H9 (cell line): ENCODE measurements around the gene KDM3A. TPM values are rescaled to one million over a fixed set of nuclear protein-coding genes. Genes with fewer than 3 reads are reported as not detected.

ENCODE experiments used
- DNase-seq: peaks from one replicate; pipeline ENCODE4 v3.0.0-alpha.2; 2017
- H2AFZ ChIP-seq: one replicate; pipeline ENCODE4 v1.6.1; 2013; ENCODE audit warnings: mild to moderate bottlenecking, low read length, control low read depth, moderate library complexity
- H2AK5ac ChIP-seq: 2 replicates; pipeline ENCODE4 v1.6.1; 2013; ENCODE audit warnings: low read length, control low read depth, mixed read lengths; ENCODE audit not compliant: insufficient read length
- H2BK120ac ChIP-seq: one replicate; pipeline ENCODE4 v1.6.1; 2013; ENCODE audit warnings: low read depth, mild to moderate bottlenecking, low read length, control low read depth, inconsistent platforms; ENCODE audit not compliant: poor library complexity, severe bottlenecking
- H2BK12ac ChIP-seq: 2 replicates; pipeline ENCODE4 v1.6.1; 2013; ENCODE audit warnings: low read length, control low read depth, mixed read lengths, low read depth; ENCODE audit not compliant: insufficient read length
- H2BK15ac ChIP-seq: 2 replicates; pipeline ENCODE4 v1.6.1; 2013; ENCODE audit warnings: low read depth, low read length, control low read depth
- H2BK20ac ChIP-seq: one replicate; pipeline ENCODE4 v1.6.1; 2013; ENCODE audit warnings: low read depth, mild to moderate bottlenecking, low read length, control low read depth, inconsistent platforms; ENCODE audit not compliant: poor library complexity, severe bottlenecking
- H2BK5ac ChIP-seq: 2 replicates; pipeline ENCODE4 v1.6.1; 2013; ENCODE audit warnings: low read length, control low read depth, mixed read lengths; ENCODE audit not compliant: insufficient read length
- H3K14ac ChIP-seq: 2 replicates; pipeline ENCODE4 v1.6.1; 2013; ENCODE audit warnings: low read length, control low read depth; ENCODE audit not compliant: insufficient read depth
- H3K18ac ChIP-seq: 2 replicates; pipeline ENCODE4 v1.6.1; 2013; ENCODE audit warnings: low read depth, mild to moderate bottlenecking, mixed read lengths, low read length, control low read depth; ENCODE audit not compliant: insufficient read length
- H3K23ac ChIP-seq: 2 replicates; pipeline ENCODE4 v1.6.1; 2013; ENCODE audit warnings: low read length, control low read depth, mixed read lengths, low read depth; ENCODE audit not compliant: insufficient read length
- H3K23me2 ChIP-seq: 2 replicates; pipeline ENCODE4 v1.6.1; 2013; ENCODE audit warnings: low read depth, mild to moderate bottlenecking, mixed read lengths, low read length, control low read depth; ENCODE audit not compliant: insufficient read length, poor library complexity, severe bottlenecking
- H3K27ac ChIP-seq: 2 replicates; pipeline ENCODE4 v1.5.1; 2013; ENCODE audit warnings: low read length, control low read depth, mixed read lengths, low read depth; ENCODE audit not compliant: insufficient read length
- H3K27me3 ChIP-seq: 2 replicates; pipeline ENCODE4 v1.6.1; 2013; ENCODE audit warnings: low read length, control low read depth, inconsistent platforms; ENCODE audit not compliant: insufficient read depth
- H3K4ac ChIP-seq: 2 replicates; pipeline ENCODE4 v1.6.1; 2013; ENCODE audit warnings: low read depth, mild to moderate bottlenecking, control low read depth, inconsistent platforms, low read length, moderate library complexity
- H3K4me1 ChIP-seq: 2 replicates; pipeline ENCODE4 v1.6.1; 2013; ENCODE audit warnings: low read length, control low read depth, inconsistent platforms; ENCODE audit not compliant: insufficient read depth
- H3K4me2 ChIP-seq: 2 replicates; pipeline ENCODE4 v1.6.1; 2013; ENCODE audit warnings: low read length, control low read depth, mixed read lengths; ENCODE audit not compliant: insufficient read length, insufficient read depth
- H3K56ac ChIP-seq: 2 replicates; pipeline ENCODE4 v1.6.1; 2013; ENCODE audit warnings: low read depth, mild to moderate bottlenecking, mixed read lengths, low read length, control low read depth; ENCODE audit not compliant: insufficient read length
- H3K79me1 ChIP-seq: 2 replicates; pipeline ENCODE4 v1.6.1; 2013; ENCODE audit warnings: low read depth, mild to moderate bottlenecking, moderate library complexity, low read length, control low read depth, inconsistent platforms; ENCODE audit not compliant: insufficient read depth, poor library complexity, severe bottlenecking
- H3K79me2 ChIP-seq: 2 replicates; pipeline ENCODE4 v1.6.1; 2013; ENCODE audit warnings: low read length, control low read depth, inconsistent platforms; ENCODE audit not compliant: insufficient read depth
- H3K9ac ChIP-seq: 2 replicates; pipeline ENCODE4 v1.6.1; 2013; ENCODE audit warnings: low read length, control low read depth, mixed read lengths; ENCODE audit not compliant: insufficient read length; ENCODE audit errors: extremely low read depth
- H3K9me3 ChIP-seq: one replicate; pipeline ENCODE4 v1.6.1; 2013; ENCODE audit warnings: low read depth, low read length, inconsistent platforms; ENCODE audit not compliant: control insufficient read depth
- H3T11ph ChIP-seq: one replicate; pipeline ENCODE4 v1.6.1; 2013; ENCODE audit warnings: mild to moderate bottlenecking, low read length, control low read depth, inconsistent platforms
- H4K20me1 ChIP-seq: one replicate; pipeline ENCODE4 v1.6.1; 2013; ENCODE audit not compliant: control insufficient read depth, insufficient read length, insufficient read depth
- H4K5ac ChIP-seq: 2 replicates; pipeline ENCODE4 v1.6.1; 2013; ENCODE audit warnings: low read depth, mild to moderate bottlenecking, mixed read lengths, low read length, control low read depth; ENCODE audit not compliant: insufficient read length
- H4K8ac ChIP-seq: replicated peaks from 2 replicates; pipeline ENCODE4 v1.6.1; 2013; ENCODE audit warnings: low read length, control low read depth, mixed read lengths, low read depth; ENCODE audit not compliant: insufficient read length
- H4K91ac ChIP-seq: 2 replicates; pipeline ENCODE4 v1.6.1; 2013; ENCODE audit warnings: low read depth, mild to moderate bottlenecking, moderate library complexity, mixed read lengths, low read length, control low read depth; ENCODE audit not compliant: insufficient read length
- H3K27ac Mint-ChIP-seq, 3 experiments: 2 replicates in 2 of 3; 3 replicates in 1 of 3; pipeline ENCODE4 v1.8.0; 2020 to 2021; ENCODE audit warnings: mixed read lengths in 3 of 3, mild to moderate bottlenecking in 1 of 3, moderate library complexity in 1 of 3
- H3K27me3 Mint-ChIP-seq: 2 replicates; pipeline ENCODE4 v1.8.0; 2021; ENCODE audit warnings: low read depth, mild to moderate bottlenecking, moderate library complexity, mixed read lengths
- H3K36me3 Mint-ChIP-seq, 3 experiments: 2 replicates in 2 of 3; 3 replicates in 1 of 3; pipeline ENCODE4 v1.8.0; 2020 to 2021; ENCODE audit warnings: low read depth in 3 of 3, mixed read lengths in 3 of 3; ENCODE audit not compliant: insufficient read depth in 1 of 3
- H3K4me1 Mint-ChIP-seq, 2 experiments: 2 replicates each; pipeline ENCODE4 v1.8.0; 2020; ENCODE audit warnings: mixed read lengths in 2 of 2
- H3K4me3 Mint-ChIP-seq, 2 experiments: 2 replicates in 1 of 2; 3 replicates in 1 of 2; pipeline ENCODE4 v1.8.0; 2020 to 2021; ENCODE audit warnings: mild to moderate bottlenecking in 2 of 2, mixed read lengths in 2 of 2, moderate library complexity in 1 of 2
- H3K9me3 Mint-ChIP-seq, 2 experiments: 2 replicates in 1 of 2; 3 replicates in 1 of 2; pipeline ENCODE4 v1.8.0; 2020; ENCODE audit warnings: mild to moderate bottlenecking in 2 of 2, mixed read lengths in 2 of 2, moderate library complexity in 1 of 2
- WGBS: extraction: QIAGEN DNeasy Blood & Tissue Kit; methylation state at CpG from one replicate; pipeline ENCODE4 v1.1.7; 2013; ENCODE audit warnings: missing lambda C conversion rate, low lambda C conversion rate, mixed read lengths; ENCODE audit not compliant: insufficient read length; ENCODE audit errors: extremely low coverage; 5-methylcytosine and 5-hydroxymethylcytosine counted together
- total RNA-seq: library from RNA; stranded (reverse); gene quantifications from 2 replicates; pipeline ENCODE4 v1.2.1, GENCODE V29; 2021
- TF ChIP-seq, protein P1 (sequence below): fragments of 200-600 bp; sonication (generic); conservative IDR thresholded peaks from 3 replicates; pipeline ENCODE4 v1.8.0; 2021; ENCODE audit warnings: antibody characterized with exemption, mild to moderate bottlenecking

KDM3A gene
- total RNA-seq, 1 experiment from 2014 or later: 28.1 TPM

DNA sequence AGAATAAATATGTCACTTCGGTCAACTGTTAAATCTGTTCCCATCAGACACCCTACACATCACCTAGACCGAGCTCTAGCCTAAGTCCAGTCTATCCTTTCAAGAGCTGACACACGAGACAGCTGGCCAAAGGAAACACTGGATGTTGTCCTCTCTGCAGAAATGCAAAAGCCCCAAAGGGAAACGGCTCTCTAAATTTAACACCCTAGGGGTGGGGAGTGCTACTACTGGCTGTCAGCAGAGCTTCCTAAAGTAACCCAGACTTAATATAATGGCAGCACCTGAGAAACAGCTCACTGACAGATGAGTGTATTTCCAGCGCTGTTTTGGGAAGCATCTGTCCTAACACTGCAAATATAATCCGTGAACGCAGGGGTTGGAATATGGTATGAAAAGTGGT lies 66.4 kb downstream of the KDM3A start:
- H2BK5ac ChIP-seq: no peak overlapping the region
- no peak for DNase-seq
- no peaks in the 10 kb centered on the region for H3K27me3 ChIP-seq
- H4K5ac ChIP-seq: no peak overlapping the region
- H3K9ac ChIP-seq: no peak overlapping the region
- WGBS: no CpG with 5 or more reads among the region's 7 CpGs
- H3K14ac ChIP-seq: no peak overlapping the region
- H3K56ac ChIP-seq: no peak overlapping the region
- Mint-ChIP-seq H3K4me1 (no peaks in the 10 kb centered on the region; a peak in 1 of 4 replicates), H3K27ac (no peak overlapping the region), H3K4me3 (no peak overlapping the region), H3K9me3 (no peaks in the 10 kb centered on the region), H3K27me3 (no peaks in the 10 kb centered on the region), H3K36me3 (peaks cover 22 to 41% (median 25%) of the 10 kb centered on the region in 3 experiments; a peak in 6 of 7 replicates)
- H3K79me2 ChIP-seq: no peaks in the 10 kb centered on the region
- H4K8ac ChIP-seq: no peak overlapping the region
- H3K4me1 ChIP-seq: no peaks in the 10 kb centered on the region
- H2BK20ac ChIP-seq: no peak overlapping the region
- no peak overlapping the region for H2BK15ac ChIP-seq
- H3K4ac ChIP-seq: no peak overlapping the region
- no peak overlapping the region for H3K27ac ChIP-seq
- no peak overlapping the region for H4K91ac ChIP-seq
- H4K20me1 ChIP-seq: no peaks in the 10 kb centered on the region
- no peak overlapping the region for H2BK12ac ChIP-seq
- H3K79me1 ChIP-seq: no peaks in the 10 kb centered on the region
- no peak overlapping the region for H2BK120ac ChIP-seq
- H2AK5ac ChIP-seq: no peak overlapping the region
- H3K4me2 ChIP-seq: no peak overlapping the region
- H3T11ph ChIP-seq: no peak overlapping the region
- H2AFZ ChIP-seq: no peak overlapping the region
- TF ChIP-seq, protein P1, sequence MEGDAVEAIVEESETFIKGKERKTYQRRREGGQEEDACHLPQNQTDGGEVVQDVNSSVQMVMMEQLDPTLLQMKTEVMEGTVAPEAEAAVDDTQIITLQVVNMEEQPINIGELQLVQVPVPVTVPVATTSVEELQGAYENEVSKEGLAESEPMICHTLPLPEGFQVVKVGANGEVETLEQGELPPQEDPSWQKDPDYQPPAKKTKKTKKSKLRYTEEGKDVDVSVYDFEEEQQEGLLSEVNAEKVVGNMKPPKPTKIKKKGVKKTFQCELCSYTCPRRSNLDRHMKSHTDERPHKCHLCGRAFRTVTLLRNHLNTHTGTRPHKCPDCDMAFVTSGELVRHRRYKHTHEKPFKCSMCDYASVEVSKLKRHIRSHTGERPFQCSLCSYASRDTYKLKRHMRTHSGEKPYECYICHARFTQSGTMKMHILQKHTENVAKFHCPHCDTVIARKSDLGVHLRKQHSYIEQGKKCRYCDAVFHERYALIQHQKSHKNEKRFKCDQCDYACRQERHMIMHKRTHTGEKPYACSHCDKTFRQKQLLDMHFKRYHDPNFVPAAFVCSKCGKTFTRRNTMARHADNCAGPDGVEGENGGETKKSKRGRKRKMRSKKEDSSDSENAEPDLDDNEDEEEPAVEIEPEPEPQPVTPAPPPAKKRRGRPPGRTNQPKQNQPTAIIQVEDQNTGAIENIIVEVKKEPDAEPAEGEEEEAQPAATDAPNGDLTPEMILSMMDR: no peak
- no peak overlapping the region for H3K18ac ChIP-seq
- no peaks in the 10 kb centered on the region for H3K23me2 ChIP-seq
- no peaks in the 10 kb centered on the region for H3K9me3 ChIP-seq
- no peak overlapping the region for H3K23ac ChIP-seq
